H1 (cell line): ENCODE data around the gene CENPB.

ENCODE experiments used
- ASH2L ChIP-seq: fragments of 200-600, 300-600 bp; sonication (generic); IDR thresholded peaks from one replicate; pipeline ENCODE4 v1.7.1; 2017; ENCODE audit warnings: low read length
- EP300 ChIP-seq, 2 experiments: IDR thresholded peaks; 1 replicate in 1 of 2; 2 replicates in 1 of 2; pipeline ENCODE4 v1.6.1; 2011 to 2012; ENCODE audit warnings: low read depth in 2 of 2, low read length in 2 of 2, mild to moderate bottlenecking in 2 of 2, borderline replicate concordance in 1 of 2, inconsistent platforms in 1 of 2, moderate library complexity in 1 of 2
- HDAC2 ChIP-seq, 2 experiments: fragments of 300-600 bp in 1 of 2; sonication (generic) in 1 of 2; IDR thresholded peaks; 2 replicates each; pipeline ENCODE4 v1.6.1; 2011 to 2012; ENCODE audit warnings: low read depth in 2 of 2, low read length in 2 of 2, mild to moderate bottlenecking in 2 of 2, moderate library complexity in 2 of 2, borderline replicate concordance in 1 of 2, inconsistent platforms in 1 of 2
- TAF1 ChIP-seq: IDR thresholded peaks from 2 replicates; pipeline ENCODE4 v1.6.1; 2011; ENCODE audit warnings: mild to moderate bottlenecking, low read depth, low read length
- TF ChIP-seq, protein P1 (sequence below), 3 experiments: IDR thresholded peaks; 1 replicate in 2 of 3; 2 replicates in 1 of 3; pipeline versions ENCODE4 v1.5.1 to v1.6.1; 2011; ENCODE audit warnings: low read length in 3 of 3, mild to moderate bottlenecking in 3 of 3, inconsistent platforms in 2 of 3, low read depth in 1 of 3, moderate library complexity in 1 of 3; ENCODE audit not compliant: insufficient read depth in 1 of 3; ENCODE audit errors: control extremely low read depth in 1 of 3

DNA sequence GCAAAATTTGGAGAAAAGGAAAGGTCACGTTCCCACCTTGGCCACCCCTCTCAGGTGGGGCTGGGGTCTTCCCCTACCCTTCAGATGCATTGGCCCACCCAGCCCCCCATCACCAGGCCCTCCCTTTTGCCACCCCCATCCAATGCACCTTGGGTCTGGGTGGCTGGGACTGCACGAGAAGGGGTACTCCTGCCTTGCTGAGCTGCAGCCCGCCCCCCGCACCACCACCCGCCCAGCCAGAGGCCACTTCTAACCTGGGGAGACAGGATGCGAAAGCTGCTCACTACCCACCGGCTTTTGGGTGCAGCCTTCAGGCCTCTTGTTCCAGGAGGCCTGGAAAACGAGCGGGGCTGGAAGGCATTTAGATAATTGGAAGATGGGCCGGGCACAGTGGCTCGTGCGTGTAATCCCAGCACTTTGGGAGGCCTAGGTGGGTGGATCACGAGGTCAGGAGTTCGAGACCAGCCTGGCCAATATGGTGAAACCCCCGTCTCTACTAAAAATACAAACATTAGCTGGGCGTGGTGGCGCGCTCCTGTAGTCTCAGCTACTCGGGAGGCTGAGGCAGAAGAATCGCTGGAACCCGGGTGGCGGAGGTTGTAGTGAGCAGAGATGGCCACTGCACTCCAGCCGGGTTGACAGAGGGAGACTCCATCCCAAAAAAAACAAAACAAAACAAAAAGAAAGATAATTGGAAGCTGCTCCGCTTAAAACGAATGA is 8.3 kb upstream of the CENPB start:
- TF ChIP-seq HDAC2 (IDR thresholded peaks at IDR 0.05; ENCODE audit: borderline replicate concordance in 1 of 2, low read depth in 2 of 2, low read length in 2 of 2) (no peak), EP300 (IDR thresholded peaks at IDR 0.05; ENCODE audit: borderline replicate concordance in 1 of 2, low read depth in 2 of 2, low read length in 2 of 2) (no peak), TAF1 (no peak), ASH2L (no peak)
- TF ChIP-seq, protein P1, sequence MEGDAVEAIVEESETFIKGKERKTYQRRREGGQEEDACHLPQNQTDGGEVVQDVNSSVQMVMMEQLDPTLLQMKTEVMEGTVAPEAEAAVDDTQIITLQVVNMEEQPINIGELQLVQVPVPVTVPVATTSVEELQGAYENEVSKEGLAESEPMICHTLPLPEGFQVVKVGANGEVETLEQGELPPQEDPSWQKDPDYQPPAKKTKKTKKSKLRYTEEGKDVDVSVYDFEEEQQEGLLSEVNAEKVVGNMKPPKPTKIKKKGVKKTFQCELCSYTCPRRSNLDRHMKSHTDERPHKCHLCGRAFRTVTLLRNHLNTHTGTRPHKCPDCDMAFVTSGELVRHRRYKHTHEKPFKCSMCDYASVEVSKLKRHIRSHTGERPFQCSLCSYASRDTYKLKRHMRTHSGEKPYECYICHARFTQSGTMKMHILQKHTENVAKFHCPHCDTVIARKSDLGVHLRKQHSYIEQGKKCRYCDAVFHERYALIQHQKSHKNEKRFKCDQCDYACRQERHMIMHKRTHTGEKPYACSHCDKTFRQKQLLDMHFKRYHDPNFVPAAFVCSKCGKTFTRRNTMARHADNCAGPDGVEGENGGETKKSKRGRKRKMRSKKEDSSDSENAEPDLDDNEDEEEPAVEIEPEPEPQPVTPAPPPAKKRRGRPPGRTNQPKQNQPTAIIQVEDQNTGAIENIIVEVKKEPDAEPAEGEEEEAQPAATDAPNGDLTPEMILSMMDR (IDR thresholded peaks at IDR 0.05; ENCODE audit: control extremely low read depth in 1 of 3, insufficient read depth in 1 of 3, low read depth in 1 of 3, low read length in 3 of 3), result no peak
